Natural killer cell (primary cell): ENCODE measurements around the gene ARHGAP32. TPM values are rescaled to one million over a fixed set of nuclear protein-coding genes. Genes with fewer than 3 reads are reported as not detected.

ENCODE experiments used
- ATAC-seq, 3 donors: fragments of 150-1000 bp in 2 of 3; fragments of 200-7000 bp in 1 of 3; cut with Tn5 transposase; 1 replicate in 1 of 3; 2 replicates in 2 of 3; pipeline ENCODE4 v1.10.0; 2021; ENCODE audit warnings: mild to moderate bottlenecking in 2 of 3, moderate library complexity in 2 of 3
- DNase-seq, 2 donors: peaks; one replicate each; pipeline versions ENCODE4 v3.0.0 to v3.0.0-alpha.2; 2013 to 2021; ENCODE audit warnings: mixed read lengths in 1 of 2
- H3K27ac ChIP-seq: one replicate; pipeline ENCODE4 v1.5.1; 2013; ENCODE audit warnings: mild to moderate bottlenecking, low read length
- H3K27me3 ChIP-seq: one replicate; pipeline ENCODE4 v1.6.1; 2013; ENCODE audit warnings: low read length; ENCODE audit not compliant: control insufficient read depth, insufficient read depth
- H3K36me3 ChIP-seq: one replicate; pipeline ENCODE4 v1.6.1; 2013; ENCODE audit warnings: low read length; ENCODE audit not compliant: control insufficient read depth, insufficient read depth
- H3K4me1 ChIP-seq: one replicate; pipeline ENCODE4 v1.6.1; 2013; ENCODE audit warnings: low read length; ENCODE audit not compliant: control insufficient read depth, insufficient read depth
- H3K4me3 ChIP-seq: one replicate; pipeline ENCODE4 v1.5.1; 2013; ENCODE audit warnings: low read length
- H3K9me3 ChIP-seq: one replicate; pipeline ENCODE4 v1.6.1; 2013; ENCODE audit warnings: low read length; ENCODE audit not compliant: control insufficient read depth, insufficient read depth
- H3K27ac Mint-ChIP-seq, 2 donors: one replicate each; pipeline ENCODE4 v1.8.0; 2022; ENCODE audit warnings: mild to moderate bottlenecking in 2 of 2, mixed read lengths in 2 of 2, moderate library complexity in 1 of 2
- H3K27me3 Mint-ChIP-seq, 2 donors: one replicate each; pipeline ENCODE4 v1.8.0; 2022; ENCODE audit warnings: low read depth in 2 of 2, mixed read lengths in 2 of 2
- H3K36me3 Mint-ChIP-seq: one replicate; pipeline ENCODE4 v1.8.0; 2022; ENCODE audit warnings: mixed read lengths
- H3K4me1 Mint-ChIP-seq, 2 donors: one replicate each; pipeline ENCODE4 v1.8.0; 2022; ENCODE audit warnings: mixed read lengths in 2 of 2
- H3K4me3 Mint-ChIP-seq: one replicate; pipeline ENCODE4 v1.8.0; 2022; ENCODE audit warnings: mild to moderate bottlenecking, moderate library complexity, mixed read lengths
- H3K9me3 Mint-ChIP-seq, 2 donors: one replicate each; pipeline ENCODE4 v1.8.0; 2022; ENCODE audit warnings: mixed read lengths in 2 of 2
- CTCF ChIP-seq: fragments of 200-600 bp; IDR thresholded peaks from one replicate; pipeline ENCODE4 v1.8.0; 2022; ENCODE audit warnings: antibody characterized with exemption
- WGBS: methylation state at CpG from one replicate; pipeline ENCODE4 v1.1.7; 2013; ENCODE audit warnings: missing lambda C conversion rate; ENCODE audit not compliant: insufficient coverage; 5-methylcytosine and 5-hydroxymethylcytosine counted together
- intact Hi-C: fragments of 100-400 bp; cut with micrococcal nuclease; formaldehyde crosslinking; loops from one replicate; pipeline ENCODE4 v1.14.2; 2022
- total RNA-seq, 4 donors: library from RNA; stranded (reverse); fragments of 120-200 nt in 1 of 4; gene quantifications; one replicate each; pipeline versions ENCODE4 v1.2.3 to v1.2.4, GENCODE V29; 2013 to 2022

ARHGAP32 gene
- 1 to 10 TPM; 2.5 to 4.6 (median 2.7) TPM for total RNA-seq
- total RNA-seq (2013): 9.3 TPM

DNA sequence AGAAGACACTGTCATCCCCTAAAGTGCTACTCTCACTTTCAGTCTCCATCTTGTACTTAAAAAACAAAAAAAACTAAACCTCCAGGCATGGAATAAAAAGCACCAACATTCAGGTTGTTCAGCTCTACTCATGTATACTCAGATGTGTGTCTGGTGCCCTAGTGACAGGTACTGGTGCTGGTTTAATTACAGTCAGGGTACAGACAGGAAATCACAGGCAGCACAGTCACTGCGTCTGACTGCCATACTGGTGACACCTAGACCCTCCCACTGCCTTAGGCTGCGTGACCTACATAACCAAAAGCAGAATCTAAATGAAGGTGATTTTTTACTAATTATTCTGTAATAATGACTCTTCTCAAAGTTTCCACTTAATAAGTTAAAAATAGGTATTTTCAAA, at the start of gene ARHGAP32:
TSS of gene ARHGAP32 (minus strand) at position 176 of the 400 bp plus-strand sequence. CDS start at position 49, 127 bp downstream.
- H3K27me3 Mint-ChIP-seq: no peaks in the 10 kb centered on the region
- peaks cover 0 to under 1% of the 10 kb centered on the region in 2 donors for H3K9me3 Mint-ChIP-seq
- no peak within 1 kb of the TSS for H3K4me3 Mint-ChIP-seq
- H3K4me1 ChIP-seq: peaks cover 3% of the 10 kb centered on the region
- H3K36me3 Mint-ChIP-seq: no peaks in the 10 kb centered on the region
- ATAC-seq (peak; percentile 87 to 99 (median 99)), DNase-seq (peak in 1 of 2 donors; percentile 19)
- no peak within 1 kb of the TSS for H3K27ac Mint-ChIP-seq
- no peaks in the 10 kb centered on the region for H3K27me3 ChIP-seq
- no peaks in the 10 kb centered on the region for H3K9me3 ChIP-seq
- H3K27ac ChIP-seq: no peak within 1 kb of the TSS
- H3K4me3 ChIP-seq: no peak within 1 kb of the TSS
- intact Hi-C loops: no loop called here
- no peaks in the 10 kb centered on the region for H3K4me1 Mint-ChIP-seq
- no peaks in the 10 kb centered on the region for H3K36me3 ChIP-seq
- TF ChIP-seq CTCF: no peak
- WGBS: 22% methylated on average over 1 of the region's 2 CpGs

DNA sequence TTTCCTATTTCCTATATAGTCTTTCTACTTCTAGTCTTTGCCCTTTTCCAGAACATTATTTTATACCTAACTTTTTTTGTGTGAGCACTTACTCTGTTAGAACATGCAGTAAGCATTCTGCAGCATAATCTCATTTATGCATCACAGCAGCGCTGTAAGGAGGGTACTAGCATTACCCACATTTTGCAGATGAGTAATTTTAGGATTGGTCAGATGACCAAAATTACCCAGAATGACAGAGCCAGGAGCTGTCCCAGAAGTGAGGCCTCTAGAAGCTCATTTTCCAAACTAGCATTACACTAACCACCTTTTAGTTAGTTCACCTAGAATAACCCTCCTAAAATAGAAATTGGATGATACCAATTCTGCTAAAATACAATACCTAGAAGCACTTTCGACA, 47.1 kb upstream of the ARHGAP32 start:
- ATAC-seq (no peak), DNase-seq (no peak)
- Histone ChIP-seq H3K36me3 (no peaks in the 10 kb centered on the region), H3K27me3 (no peaks in the 10 kb centered on the region), H3K4me3 (no peak overlapping the region), H3K9me3 (no peaks in the 10 kb centered on the region), H3K27ac (no peak overlapping the region), H3K4me1 (no peaks in the 10 kb centered on the region)
- Mint-ChIP-seq H3K36me3 (no peaks in the 10 kb centered on the region), H3K27ac (no peak overlapping the region), H3K27me3 (peaks cover 0 to 3% of the 10 kb centered on the region in 2 donors), H3K4me3 (no peak overlapping the region), H3K9me3 (no peaks in the 10 kb centered on the region), H3K4me1 (no peaks in the 10 kb centered on the region)
- WGBS: 96% methylated on average over 1 of the region's 2 CpGs
- intact Hi-C loops: no loop called here
- no peak for TF ChIP-seq CTCF

DNA sequence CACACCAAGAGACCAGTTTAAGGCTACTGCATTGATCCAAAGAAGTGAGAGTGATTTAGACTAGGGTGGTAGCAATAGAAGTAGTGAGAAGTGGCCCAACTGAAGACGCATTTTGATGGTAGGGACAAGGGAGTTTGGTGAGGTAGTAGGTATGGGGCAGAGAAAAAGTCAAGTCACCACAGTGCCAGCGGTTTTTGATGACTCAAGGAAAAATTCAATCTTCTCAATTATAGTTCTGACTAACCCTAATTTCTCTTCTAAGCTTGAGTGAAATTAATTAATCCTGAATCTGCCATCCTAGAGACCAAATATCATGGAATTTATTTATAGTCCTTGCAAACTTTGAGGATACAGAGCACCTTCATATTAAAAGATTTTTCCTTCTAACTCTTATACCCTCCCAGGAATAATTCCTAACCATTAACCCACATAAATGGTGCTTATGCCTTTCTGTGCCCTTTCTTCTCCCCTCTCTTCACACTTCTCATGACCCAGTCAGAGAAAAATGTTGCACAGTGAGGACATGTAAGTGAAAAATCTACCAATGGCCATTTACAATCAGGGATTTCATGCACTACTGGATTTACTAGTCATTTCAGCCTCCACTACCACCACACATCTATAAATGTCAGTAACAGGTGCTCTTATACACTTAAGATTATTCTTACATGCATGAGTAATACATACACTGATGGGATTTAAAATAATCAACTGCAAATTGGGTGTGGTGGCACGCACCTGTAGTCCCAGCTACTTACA, 45.9 kb upstream of the ARHGAP32 start:
- ATAC-seq (no peak), DNase-seq (no peak)
- no peak overlapping the region for H3K4me3 Mint-ChIP-seq
- WGBS: 86% methylated on average over 3 of the region's 3 CpGs
- no peak for TF ChIP-seq CTCF
- Histone ChIP-seq H3K27me3 (no peaks in the 10 kb centered on the region), H3K9me3 (no peaks in the 10 kb centered on the region), H3K27ac (no peak overlapping the region), H3K4me3 (no peak overlapping the region), H3K4me1 (no peaks in the 10 kb centered on the region), H3K36me3 (no peaks in the 10 kb centered on the region)
- H3K9me3 Mint-ChIP-seq: no peaks in the 10 kb centered on the region
- intact Hi-C loops: no loop called here
- no peak overlapping the region for H3K27ac Mint-ChIP-seq
- no peaks in the 10 kb centered on the region for H3K4me1 Mint-ChIP-seq
- no peaks in the 10 kb centered on the region for H3K36me3 Mint-ChIP-seq
- peaks cover 0 to 2% of the 10 kb centered on the region in 2 donors for H3K27me3 Mint-ChIP-seq

GRCh38 chr11:129237456-129237855, 45.3 kb upstream of the ARHGAP32 start:
- TF ChIP-seq CTCF: no peak
- DNase-seq (no peak), ATAC-seq (no peak)
- H3K4me1 Mint-ChIP-seq: no peaks in the 10 kb centered on the region
- no peaks in the 10 kb centered on the region for H3K27me3 ChIP-seq
- H3K27ac ChIP-seq: no peak overlapping the region
- no peaks in the 10 kb centered on the region for H3K27me3 Mint-ChIP-seq
- no peaks in the 10 kb centered on the region for H3K9me3 Mint-ChIP-seq
- H3K4me3 Mint-ChIP-seq: no peak overlapping the region
- 85% methylated on average over 4 of the region's 4 CpGs for WGBS
- H3K36me3 ChIP-seq: no peaks in the 10 kb centered on the region
- H3K4me3 ChIP-seq: no peak overlapping the region
- intact Hi-C loops: no loop called here
- H3K9me3 ChIP-seq: no peaks in the 10 kb centered on the region
- H3K4me1 ChIP-seq: no peaks in the 10 kb centered on the region
- H3K27ac Mint-ChIP-seq: no peak overlapping the region
- no peaks in the 10 kb centered on the region for H3K36me3 Mint-ChIP-seq
